ENCODE data around the gene SPZ1. TPM values are rescaled to one million over a fixed set of nuclear protein-coding genes. Genes with fewer than 3 reads are reported as not detected.

The SPZ1 gene
- total RNA-seq, 2 experiments from 2014 or later, result not detected

GRCh38 chr5:80369521-80369920, 49.7 kb downstream of the SPZ1 start:
- Histone ChIP-seq H3K4me1 (ENCODE audit: insufficient read depth, low read length) (no peaks in the 10 kb centered on the region), H3K9me3 (ENCODE audit: control insufficient read depth in 1 of 2, insufficient read depth in 1 of 2, low read length in 2 of 2) (peaks cover 0 to 4% of the 10 kb centered on the region in 2 experiments), H3K27me3 (ENCODE audit: control insufficient read depth in 1 of 2, insufficient read depth in 2 of 2, low read length in 2 of 2) (no peaks in the 10 kb centered on the region), H3K4me3 (ENCODE audit: low read length) (no peak overlapping the region), H3K36me3 (ENCODE audit: insufficient read depth, low read length) (no peaks in the 10 kb centered on the region), H3K27ac (ENCODE audit: low read depth in 1 of 2, low read length in 2 of 2) (no peak overlapping the region)
- DNase-seq (no peak), ATAC-seq (ENCODE audit: poor library complexity) (no peak)
- Mint-ChIP-seq H3K27me3 (peaks cover 10% of the 10 kb centered on the region), H3K36me3 (ENCODE audit: low read depth) (no peaks in the 10 kb centered on the region), H3K9me3 (peaks cover 3% of the 10 kb centered on the region), H3K4me3 (no peak overlapping the region), H3K4me1 (ENCODE audit: low read depth) (no peaks in the 10 kb centered on the region), H3K27ac (no peak overlapping the region)
- intact Hi-C loops (cut with DNase I, micrococcal nuclease), result no loop called here
- ChIA-PET CTCF (no interaction called here), POLR2A (no interaction called here)
- no peak for TF ChIP-seq CTCF (IDR thresholded peaks at IDR 0.05)

- ChIA-PET POLR2A (no interaction called here), CTCF (no interaction called here)
- Histone ChIP-seq H3K4me1 (ENCODE audit: insufficient read depth, low read length) (no peaks in the 10 kb centered on the region), H3K36me3 (ENCODE audit: insufficient read depth, low read length) (no peaks in the 10 kb centered on the region), H3K27ac (ENCODE audit: low read depth in 1 of 2, low read length in 2 of 2) (no peak overlapping the region), H3K9me3 (ENCODE audit: control insufficient read depth in 1 of 2, insufficient read depth in 1 of 2, low read length in 2 of 2) (peaks cover 0 to 4% of the 10 kb centered on the region in 2 experiments), H3K4me3 (ENCODE audit: low read length) (no peak overlapping the region), H3K27me3 (ENCODE audit: control insufficient read depth in 1 of 2, insufficient read depth in 2 of 2, low read length in 2 of 2) (no peaks in the 10 kb centered on the region)
- ATAC-seq (ENCODE audit: poor library complexity), result no peak
- H3K9me3 Mint-ChIP-seq, result peaks cover 3% of the 10 kb centered on the region
- H3K4me3 Mint-ChIP-seq, result no peak overlapping the region
- H3K27me3 Mint-ChIP-seq, result peaks cover 10% of the 10 kb centered on the region
- no peaks in the 10 kb centered on the region for H3K4me1 Mint-ChIP-seq (ENCODE audit: low read depth)
- intact Hi-C loops (cut with DNase I, micrococcal nuclease), result no loop called here
- TF ChIP-seq CTCF (IDR thresholded peaks at IDR 0.05), result no peak
- H3K27ac Mint-ChIP-seq, result no peak overlapping the region
- no peak for DNase-seq
- no peaks in the 10 kb centered on the region for H3K36me3 Mint-ChIP-seq (ENCODE audit: low read depth)
Observed at GRCh38 chr5:80370390-80370789, 50.6 kb downstream of the SPZ1 start.

Other genes with a start within 250 kb of the SPZ1 start
- gene SERINC5, start 64.0 kb upstream of the SPZ1 start, total RNA-seq, result 100 to 1,000 TPM; 115 to 123 TPM
- gene ZFYVE16, start 88.1 kb downstream of the SPZ1 start, total RNA-seq, result 1 to 10 TPM; 7.5 to 7.9 TPM
- under 1 TPM; 0.33 to 0.61 TPM for gene FAM151B, start 168.1 kb downstream of the SPZ1 start, total RNA-seq